ENCODE results near the gene C1QTNF7.
A peak's percentile ranks its signal among the peaks of the same experiment; 100 is the strongest.

DNA sequence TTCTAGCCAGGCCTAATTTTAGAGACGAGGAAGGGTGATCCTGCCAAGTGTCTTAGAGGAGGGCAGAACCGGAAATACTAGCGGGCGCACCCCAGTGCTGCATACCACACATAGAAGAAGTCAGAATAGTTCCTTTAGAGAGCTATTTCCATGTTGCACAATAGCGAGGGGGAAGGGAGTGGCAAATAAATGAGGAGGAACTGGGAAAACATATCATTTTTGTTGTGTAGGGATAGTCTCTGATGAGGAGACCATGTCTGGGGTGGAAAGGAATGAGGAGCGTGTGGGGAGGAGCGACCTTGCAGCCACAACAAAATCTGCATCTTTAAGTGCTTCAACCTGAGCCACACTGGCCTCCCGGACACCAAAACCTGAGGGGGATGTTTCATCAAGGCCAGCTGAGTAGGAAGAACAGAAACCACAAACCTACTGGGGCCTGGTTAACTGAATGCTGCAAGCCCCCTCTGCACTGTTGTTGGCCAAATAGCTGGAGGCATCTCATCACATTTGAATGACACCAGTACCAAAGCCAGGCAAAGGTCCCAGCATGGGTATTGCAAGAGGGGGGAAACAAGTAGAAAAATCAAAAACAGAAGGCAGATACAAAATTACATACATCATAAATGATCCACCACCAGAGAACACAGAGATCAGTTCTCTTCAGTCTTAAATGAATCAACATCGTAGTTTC lies 26.7 kb upstream of the C1QTNF7 start:
- TF ChIP-seq, protein P1, sequence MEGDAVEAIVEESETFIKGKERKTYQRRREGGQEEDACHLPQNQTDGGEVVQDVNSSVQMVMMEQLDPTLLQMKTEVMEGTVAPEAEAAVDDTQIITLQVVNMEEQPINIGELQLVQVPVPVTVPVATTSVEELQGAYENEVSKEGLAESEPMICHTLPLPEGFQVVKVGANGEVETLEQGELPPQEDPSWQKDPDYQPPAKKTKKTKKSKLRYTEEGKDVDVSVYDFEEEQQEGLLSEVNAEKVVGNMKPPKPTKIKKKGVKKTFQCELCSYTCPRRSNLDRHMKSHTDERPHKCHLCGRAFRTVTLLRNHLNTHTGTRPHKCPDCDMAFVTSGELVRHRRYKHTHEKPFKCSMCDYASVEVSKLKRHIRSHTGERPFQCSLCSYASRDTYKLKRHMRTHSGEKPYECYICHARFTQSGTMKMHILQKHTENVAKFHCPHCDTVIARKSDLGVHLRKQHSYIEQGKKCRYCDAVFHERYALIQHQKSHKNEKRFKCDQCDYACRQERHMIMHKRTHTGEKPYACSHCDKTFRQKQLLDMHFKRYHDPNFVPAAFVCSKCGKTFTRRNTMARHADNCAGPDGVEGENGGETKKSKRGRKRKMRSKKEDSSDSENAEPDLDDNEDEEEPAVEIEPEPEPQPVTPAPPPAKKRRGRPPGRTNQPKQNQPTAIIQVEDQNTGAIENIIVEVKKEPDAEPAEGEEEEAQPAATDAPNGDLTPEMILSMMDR (IDR thresholded peaks at IDR 0.05; ENCODE audit: borderline replicate concordance, extremely low read depth, low read length, poor library complexity, severe bottlenecking) = peak; percentile 38
- TF ChIP-seq EZH2 (IDR thresholded peaks at IDR 0.05; ENCODE audit: borderline replicate concordance, low read depth, low read length, severe bottlenecking) = no peak

Data from DND-41 (cell line).